K562 (cell line): Measurements from ENCODE around the gene CD151. TPM values are rescaled to one million over a fixed set of nuclear protein-coding genes. Genes with fewer than 3 reads are reported as not detected.

Experiments used
- CUX1 ChIP-seq: fragments of 200-800 bp; sonication (Bioruptor generic); IDR thresholded peaks from 2 replicates; pipeline ENCODE4 v1.6.1; 2016; ENCODE audit warnings: missing genetic modification characterization, missing compliant biosample characterization
- JUND ChIP-seq, 2 experiments: IDR thresholded peaks; 2 replicates in 1 of 2; 3 replicates in 1 of 2; pipeline ENCODE4 v1.6.1; 2011; ENCODE audit warnings: borderline replicate concordance in 2 of 2, low read depth in 2 of 2, low read length in 2 of 2, improper control_type of control experiment in 1 of 2, missing biosample characterization in 1 of 2, missing genetic modification characterization in 1 of 2, missing genetic modification reagents in 1 of 2
- MAFK ChIP-seq: IDR thresholded peaks from 2 replicates; pipeline ENCODE4 v1.6.1; 2011; ENCODE audit warnings: low read length, improper control_type of control experiment
- MYBL2 ChIP-seq, 2 experiments: fragments of 450-650 bp in 1 of 2; sonication (generic) in 1 of 2; formaldehyde crosslinking in 1 of 2; IDR thresholded peaks; 2 replicates each; pipeline versions ENCODE4 v1.6.1 to v1.8.1; 2017 to 2022; ENCODE audit warnings: borderline replicate concordance in 1 of 2, inconsistent platforms in 1 of 2, low read depth in 1 of 2, mild to moderate bottlenecking in 1 of 2, missing genetic modification reagents in 1 of 2, moderate library complexity in 1 of 2
- POLR2G ChIP-seq: fragments of 200-400 bp; formaldehyde crosslinking; IDR thresholded peaks from 2 replicates; pipeline ENCODE4 v1.6.1; 2017; ENCODE audit warnings: low read depth, mild to moderate bottlenecking, antibody characterized with exemption, low read length, moderate library complexity
- RBM22 ChIP-seq: fragments of 200-400 bp; formaldehyde crosslinking; IDR thresholded peaks from 2 replicates; pipeline ENCODE4 v1.6.1; 2018; ENCODE audit warnings: low read length, low read depth; ENCODE audit not compliant: poor library complexity, severe bottlenecking
- SRSF1 ChIP-seq: fragments of 200-400 bp; formaldehyde crosslinking; IDR thresholded peaks from 2 replicates; pipeline ENCODE4 v1.6.1; 2017; ENCODE audit warnings: mild to moderate bottlenecking, low read depth, low read length, moderate library complexity
- STAT5B ChIP-seq: fragments of 250-450 bp; sonication (Bioruptor Pico); IDR thresholded peaks from 2 replicates; pipeline ENCODE4 v1.8.0; 2021; ENCODE audit warnings: mild to moderate bottlenecking, inconsistent platforms
- SUPT5H ChIP-seq: fragments of 450-650 bp; IDR thresholded peaks from 2 replicates; pipeline ENCODE4 v1.6.1; 2016
- YBX1 ChIP-seq: fragments of 450-650 bp; IDR thresholded peaks from 2 replicates; pipeline ENCODE4 v1.7.1; 2016; ENCODE audit warnings: mild to moderate bottlenecking
- ZFX ChIP-seq: sonication (generic); formaldehyde crosslinking; IDR thresholded peaks from 2 replicates; pipeline ENCODE4 v1.8.0; 2022; ENCODE audit warnings: mild to moderate bottlenecking, missing genetic modification reagents, moderate library complexity
- ZNF384 ChIP-seq: IDR thresholded peaks from 2 replicates; pipeline ENCODE4 v1.6.1; 2012; ENCODE audit warnings: low read depth, low read length, improper control_type of control experiment
- ZNF785 ChIP-seq: fragments of 250-450 bp; sonication (Bioruptor Pico); IDR thresholded peaks from 2 replicates; pipeline ENCODE4 v1.4.0; 2020; ENCODE audit warnings: mild to moderate bottlenecking
- polyA plus RNA-seq, 8 experiments: library from polyadenylated mRNA; depleted of rRNA in 4 of 8; stranded (reverse) in 5 of 8; unstranded in 3 of 8; fragments of >200 nt; fragmentation: Nextera tagmentation in 2 of 8; fragmentation: Illumina TruSeq in 1 of 8; extraction: Ambion mirVana in 2 of 8; extraction: Trizol in 1 of 8; gene quantifications; 2 replicates each; pipeline versions ENCODE4 v1.2.1 to v1.2.3, GENCODE V29; 2011 to 2014; ENCODE audit warnings: inconsistent platforms in 1 of 8, missing spikeins in 1 of 8
- total RNA-seq, 7 experiments: library from RNA; depleted of rRNA in 6 of 7; stranded (reverse); fragments of >200 nt in 6 of 7; fragmentation: Illumina TruSeq in 2 of 7; extraction: Trizol in 2 of 7; gene quantifications; 2 replicates each; pipeline versions ENCODE4 v1.2.1 to v1.2.3, GENCODE V29; 2011 to 2021; ENCODE audit warnings: low replicate concordance in 1 of 7
- TF ChIP-seq, protein P1 (sequence below): sonication (generic); formaldehyde crosslinking; IDR thresholded peaks from 2 replicates; pipeline ENCODE4 v1.8.1; 2023; ENCODE audit warnings: mild to moderate bottlenecking, missing genetic modification reagents
- TF ChIP-seq, protein P2 (sequence below): sonication (generic); formaldehyde crosslinking; IDR thresholded peaks from 2 replicates; pipeline ENCODE4 v1.8.1; 2022; ENCODE audit warnings: missing genetic modification reagents
- TF ChIP-seq, protein P3 (sequence below): fragments of 450-650 bp; formaldehyde crosslinking; IDR thresholded peaks from 2 replicates; pipeline ENCODE4 v1.4.0; 2020; ENCODE audit warnings: mild to moderate bottlenecking, moderate library complexity

Gene CD151
- total and polyA plus RNA-seq, 9 of the 15 experiments (the other 6 are each of a cell fraction or from before 2014, with no cell fraction given) = 2.3 to 187 (median 140) TPM

DNA sequence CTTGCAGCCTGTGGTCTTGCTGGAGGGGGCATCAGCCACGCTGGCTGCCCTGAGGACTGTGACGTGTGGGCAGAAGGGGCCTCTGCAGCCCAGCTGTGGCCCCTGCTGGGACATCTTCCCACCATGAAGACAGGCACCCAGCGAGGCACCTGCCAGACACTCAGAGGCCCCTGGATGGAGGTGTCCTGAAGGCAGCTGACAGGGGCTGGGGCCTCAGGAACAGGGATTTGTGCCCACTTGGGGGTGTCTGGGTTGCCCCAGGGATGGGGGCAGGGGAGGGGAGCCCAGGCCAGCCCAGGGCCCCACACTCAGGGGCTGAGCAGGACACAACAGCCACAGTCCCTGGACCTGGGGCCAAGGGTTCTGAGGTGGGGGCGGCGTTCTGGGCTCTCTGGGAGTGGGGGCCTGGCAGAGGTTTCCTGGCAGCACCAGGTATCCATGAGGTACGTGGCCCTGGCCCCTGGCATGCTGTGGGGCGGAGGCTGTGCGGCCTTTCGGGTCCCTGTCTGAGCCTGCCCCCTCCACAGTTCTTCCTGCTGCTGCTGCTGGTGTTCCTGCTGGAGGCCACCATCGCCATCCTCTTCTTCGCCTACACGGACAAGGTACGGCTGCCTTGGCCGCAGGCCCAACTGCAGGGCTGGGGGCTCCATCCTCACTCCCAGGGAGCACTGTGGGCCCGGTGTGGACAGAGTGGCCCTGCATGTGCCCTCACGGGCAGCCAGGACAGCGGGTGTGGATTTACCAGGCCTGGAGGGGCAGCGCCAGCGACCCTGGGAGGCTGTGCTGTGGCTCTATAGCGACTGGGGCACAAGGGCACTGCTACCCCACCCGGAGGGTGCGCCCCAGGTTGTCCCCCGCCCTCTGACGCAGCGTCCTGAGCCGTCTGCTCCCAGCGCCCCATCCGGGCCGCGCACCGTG is 31.4 kb downstream of the CD151 start (continued):
- TF ChIP-seq MAFK (no peak), STAT5B (CRISPR knock-in tag) (no peak), SRSF1 (no peak), ZNF785 (CRISPR knock-in tag) (no peak), RBM22 (no peak), MYBL2 (IDR thresholded peaks at IDR 0.05; ENCODE audit: low read depth) (no peak), MYBL2 (CRISPR knock-in tag; IDR thresholded peaks at IDR 0.05; ENCODE audit: borderline replicate concordance) (no peak), CUX1 (no peak), JUND (IDR thresholded peaks at IDR 0.05; ENCODE audit: borderline replicate concordance, low read depth, low read length) (no peak), JUND (tag; IDR thresholded peaks at IDR 0.05; ENCODE audit: borderline replicate concordance, low read depth, low read length) (no peak), ZFX (CRISPR knock-in tag) (no peak), YBX1 (no peak), POLR2G (peak; percentile 9; the same call in 1 of the 2 replicates), SUPT5H (peak; percentile 8; the same call in 1 of the 2 replicates), ZNF384 (no peak)
- TF ChIP-seq, protein P1, sequence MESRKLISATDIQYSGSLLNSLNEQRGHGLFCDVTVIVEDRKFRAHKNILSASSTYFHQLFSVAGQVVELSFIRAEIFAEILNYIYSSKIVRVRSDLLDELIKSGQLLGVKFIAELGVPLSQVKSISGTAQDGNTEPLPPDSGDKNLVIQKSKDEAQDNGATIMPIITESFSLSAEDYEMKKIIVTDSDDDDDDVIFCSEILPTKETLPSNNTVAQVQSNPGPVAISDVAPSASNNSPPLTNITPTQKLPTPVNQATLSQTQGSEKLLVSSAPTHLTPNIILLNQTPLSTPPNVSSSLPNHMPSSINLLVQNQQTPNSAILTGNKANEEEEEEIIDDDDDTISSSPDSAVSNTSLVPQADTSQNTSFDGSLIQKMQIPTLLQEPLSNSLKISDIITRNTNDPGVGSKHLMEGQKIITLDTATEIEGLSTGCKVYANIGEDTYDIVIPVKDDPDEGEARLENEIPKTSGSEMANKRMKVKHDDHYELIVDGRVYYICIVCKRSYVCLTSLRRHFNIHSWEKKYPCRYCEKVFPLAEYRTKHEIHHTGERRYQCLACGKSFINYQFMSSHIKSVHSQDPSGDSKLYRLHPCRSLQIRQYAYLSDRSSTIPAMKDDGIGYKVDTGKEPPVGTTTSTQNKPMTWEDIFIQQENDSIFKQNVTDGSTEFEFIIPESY (CRISPR knock-in tag) = peak; percentile 69
- TF ChIP-seq, protein P2, sequence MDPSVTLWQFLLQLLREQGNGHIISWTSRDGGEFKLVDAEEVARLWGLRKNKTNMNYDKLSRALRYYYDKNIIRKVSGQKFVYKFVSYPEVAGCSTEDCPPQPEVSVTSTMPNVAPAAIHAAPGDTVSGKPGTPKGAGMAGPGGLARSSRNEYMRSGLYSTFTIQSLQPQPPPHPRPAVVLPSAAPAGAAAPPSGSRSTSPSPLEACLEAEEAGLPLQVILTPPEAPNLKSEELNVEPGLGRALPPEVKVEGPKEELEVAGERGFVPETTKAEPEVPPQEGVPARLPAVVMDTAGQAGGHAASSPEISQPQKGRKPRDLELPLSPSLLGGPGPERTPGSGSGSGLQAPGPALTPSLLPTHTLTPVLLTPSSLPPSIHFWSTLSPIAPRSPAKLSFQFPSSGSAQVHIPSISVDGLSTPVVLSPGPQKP (CRISPR knock-in tag) = no peak
- TF ChIP-seq, protein P3, sequence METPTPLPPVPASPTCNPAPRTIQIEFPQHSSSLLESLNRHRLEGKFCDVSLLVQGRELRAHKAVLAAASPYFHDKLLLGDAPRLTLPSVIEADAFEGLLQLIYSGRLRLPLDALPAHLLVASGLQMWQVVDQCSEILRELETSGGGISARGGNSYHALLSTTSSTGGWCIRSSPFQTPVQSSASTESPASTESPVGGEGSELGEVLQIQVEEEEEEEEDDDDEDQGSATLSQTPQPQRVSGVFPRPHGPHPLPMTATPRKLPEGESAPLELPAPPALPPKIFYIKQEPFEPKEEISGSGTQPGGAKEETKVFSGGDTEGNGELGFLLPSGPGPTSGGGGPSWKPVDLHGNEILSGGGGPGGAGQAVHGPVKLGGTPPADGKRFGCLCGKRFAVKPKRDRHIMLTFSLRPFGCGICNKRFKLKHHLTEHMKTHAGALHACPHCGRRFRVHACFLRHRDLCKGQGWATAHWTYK (CRISPR knock-in tag) = no peak
